Left hindlimb (tissue), 1 donor: ENCODE measurements around the gene ADAMTS13.

Source experiments
- DNase-seq: peaks from one replicate; pipeline ENCODE4 v3.0.0-alpha.2; 2018

ADAMTS13 gene

GRCh38 chr9:133492061-133493021 lies 70.2 kb downstream of the ADAMTS13 start:
- peak; percentile 82 for DNase-seq

GRCh38 chr9:133493428-133493827 lies 71.3 kb downstream of the ADAMTS13 start:
- peak; percentile 28 for DNase-seq

GRCh38 chr9:133493845-133494540 lies 71.8 kb downstream of the ADAMTS13 start:
- DNase-seq = peak; percentile 31

- peak; percentile 35 for DNase-seq
Measured at GRCh38 chr9:133494636-133495326, 72.6 kb downstream of the ADAMTS13 start.

- DNase-seq = peak; percentile 21
Measured at GRCh38 chr9:133495327-133496293, 73.4 kb downstream of the ADAMTS13 start.

- peak; percentile 26 for DNase-seq
Measured at GRCh38 chr9:133496861-133497842, 75.0 kb downstream of the ADAMTS13 start.

- peak; percentile 28 for DNase-seq
Measured at GRCh38 chr9:133499132-133499891, 77.1 kb downstream of the ADAMTS13 start.

- peak; percentile 18 for DNase-seq
Measured at GRCh38 chr9:133499892-133500270, 77.7 kb downstream of the ADAMTS13 start.

- no peak for DNase-seq
Measured at GRCh38 chr9:133502112-133502511, 79.9 kb downstream of the ADAMTS13 start.

GRCh38 chr9:133505186-133505830 lies 83.1 kb downstream of the ADAMTS13 start:
- DNase-seq = peak; percentile 25

GRCh38 chr9:133505901-133506652 lies 83.9 kb downstream of the ADAMTS13 start:
- DNase-seq = peak; percentile 79

- peak; percentile 71 for DNase-seq
Measured at GRCh38 chr9:133506653-133507038, 84.5 kb downstream of the ADAMTS13 start.

- DNase-seq = no peak
Measured at GRCh38 chr9:133507246-133507965, 85.2 kb downstream of the ADAMTS13 start.

- no peak for DNase-seq
Measured at GRCh38 chr9:133508046-133508445, 85.9 kb downstream of the ADAMTS13 start.
